WI38 (cell line): ENCODE results near the gene CNIH4.

Source experiments
- H3K4me3 ChIP-seq: 2 replicates; pipeline ENCODE4 v1.5.1; 2011; ENCODE audit warnings: low read depth, mild to moderate bottlenecking, control low read depth, low read length
- CTCF ChIP-seq: IDR thresholded peaks from 2 replicates; pipeline ENCODE4 v1.5.1; 2012; ENCODE audit warnings: low read depth, mild to moderate bottlenecking, control low read depth, low read length

Gene CNIH4

GRCh38 chr1:224353975-224354925 lies 2.4 kb upstream of the CNIH4 start:
- no peak for TF ChIP-seq CTCF
- no peak overlapping the region for H3K4me3 ChIP-seq

GRCh38 chr1:224357626-224358124 lies 996 bp downstream of the CNIH4 start:
- peak overlapping the region; percentile 71 for H3K4me3 ChIP-seq
- no peak for TF ChIP-seq CTCF

GRCh38 chr1:224358237-224358636 lies 1.6 kb downstream of the CNIH4 start:
- peak overlapping the region; percentile 71 for H3K4me3 ChIP-seq
- no peak for TF ChIP-seq CTCF

GRCh38 chr1:224359207-224359606 lies 2.5 kb downstream of the CNIH4 start:
- no peak for TF ChIP-seq CTCF
- no peak overlapping the region for H3K4me3 ChIP-seq

GRCh38 chr1:224368409-224368808 lies 11.7 kb downstream of the CNIH4 start:
- no peak for TF ChIP-seq CTCF
- no peak overlapping the region for H3K4me3 ChIP-seq

- no peak for TF ChIP-seq CTCF
- no peak overlapping the region for H3K4me3 ChIP-seq
Measured at GRCh38 chr1:224373008-224373590, 16.4 kb downstream of the CNIH4 start.

GRCh38 chr1:224375059-224375458 lies 18.4 kb downstream of the CNIH4 start:
- H3K4me3 ChIP-seq, result no peak overlapping the region
- TF ChIP-seq CTCF, result no peak
